Esophagus squamous epithelium (tissue), 5 donors: Measurements from ENCODE around the gene TTC24. TPM values are rescaled to one million over a fixed set of nuclear protein-coding genes. Genes with fewer than 3 reads are reported as not detected.

ENCODE experiments used
- DNase-seq: peaks from one replicate; lab custom pipeline; 2025; lab: John Stamatoyannopoulos, UW
- H3K27ac ChIP-seq, 4 donors: fragments of 200-600 bp; sonication (generic); one replicate each; pipeline ENCODE4 v1.5.1; 2016 to 2019; ENCODE audit warnings: mild to moderate bottlenecking in 1 of 4
- H3K27me3 ChIP-seq, 4 donors: fragments of 200-600 bp; sonication (generic); 1 replicate in 3 of 4; 2 replicates in 1 of 4; pipeline versions ENCODE4 v1.5.1 to v1.6.0; 2017 to 2021; ENCODE audit warnings: antibody characterized with exemption in 1 of 4
- H3K36me3 ChIP-seq, 3 donors: fragments of 200-600 bp; sonication (generic); one replicate each; pipeline ENCODE4 v1.5.1; 2016 to 2019
- H3K4me1 ChIP-seq, 3 donors: fragments of 200-600 bp; sonication (generic); one replicate each; pipeline ENCODE4 v1.5.1; 2017 to 2019
- H3K4me3 ChIP-seq, 4 donors: fragments of 200-600 bp; sonication (generic); 1 replicate in 3 of 4; 2 replicates in 1 of 4; pipeline ENCODE4 v1.5.1; 2016 to 2019; ENCODE audit warnings: mild to moderate bottlenecking in 2 of 4, moderate library complexity in 1 of 4
- H3K9me3 ChIP-seq, 3 donors: fragments of 200-600 bp; sonication (generic); one replicate each; pipeline ENCODE4 v1.5.1; 2016 to 2019
- POLR2A ChIP-seq, 4 donors: fragments of 450-650 bp; IDR thresholded peaks; one replicate each; pipeline ENCODE4 v1.6.1; 2017; ENCODE audit warnings: antibody characterized with exemption in 4 of 4, mild to moderate bottlenecking in 4 of 4, moderate library complexity in 3 of 4
- WGBS, 2 donors: methylation state at CpG; one replicate each; pipeline ENCODE4 v1.1.5; 2018; 5-methylcytosine and 5-hydroxymethylcytosine counted together
- intact Hi-C: fragments of 100-400 bp; cut with DNase I; formaldehyde crosslinking; loops from one replicate; pipeline ENCODE4 v1.15.0; 2022
- total RNA-seq, 4 donors: library from RNA; depleted of rRNA; stranded (reverse); fragments of >200 nt; gene quantifications; one replicate each; pipeline ENCODE4 v1.1.0, GENCODE V29; 2016
- TF ChIP-seq, protein P1 (sequence below), 6 experiments: fragments of 450-650 bp in 4 of 6; fragments of 200-600 bp in 2 of 6; sonication (generic) in 2 of 6; IDR thresholded peaks; one replicate each; pipeline ENCODE4 v1.5.1; 2016 to 2019; ENCODE audit warnings: antibody characterized with exemption in 6 of 6, mild to moderate bottlenecking in 4 of 6, moderate library complexity in 4 of 6
- donor health status: DM: yes; HTN: yes; CAD: no.

TTC24 gene
- total RNA-seq, 4 donors from 2014 or later: not detected

DNA sequence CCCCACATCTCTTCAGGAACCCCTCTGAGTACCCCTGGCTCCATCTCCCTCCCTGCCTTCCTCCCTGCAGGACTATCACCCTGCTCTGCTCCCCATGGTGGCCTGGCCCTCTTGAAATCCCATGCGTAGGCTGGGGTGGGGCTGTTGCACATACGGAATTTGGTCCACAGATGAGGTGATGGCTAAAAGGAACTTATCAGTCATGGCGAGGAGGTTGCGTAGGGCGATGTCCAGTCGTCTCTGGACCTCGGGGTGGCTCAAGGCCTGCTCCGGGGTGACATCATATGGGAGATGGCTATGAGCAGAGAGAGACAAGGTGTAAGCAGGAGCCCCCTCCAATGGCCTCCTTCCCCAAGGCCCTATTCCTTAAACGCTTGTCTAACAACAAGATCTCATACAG lies 42.5 kb upstream of the TTC24 start:
- DNase-seq: no peak
- intact Hi-C loops: no loop called here
- 89 to 90% methylated on average over 8 of the region's 9 CpGs for WGBS, 2 donors
- Histone ChIP-seq H3K9me3 (no peaks in the 10 kb centered on the region), H3K4me1 (no peaks in the 10 kb centered on the region), H3K36me3 (peaks cover 0 to 27% (median 0%) of the 10 kb centered on the region in 3 donors), H3K27me3 (no peaks in the 10 kb centered on the region), H3K4me3 (no peak overlapping the region), H3K27ac (no peak overlapping the region)
- TF ChIP-seq, protein P1, sequence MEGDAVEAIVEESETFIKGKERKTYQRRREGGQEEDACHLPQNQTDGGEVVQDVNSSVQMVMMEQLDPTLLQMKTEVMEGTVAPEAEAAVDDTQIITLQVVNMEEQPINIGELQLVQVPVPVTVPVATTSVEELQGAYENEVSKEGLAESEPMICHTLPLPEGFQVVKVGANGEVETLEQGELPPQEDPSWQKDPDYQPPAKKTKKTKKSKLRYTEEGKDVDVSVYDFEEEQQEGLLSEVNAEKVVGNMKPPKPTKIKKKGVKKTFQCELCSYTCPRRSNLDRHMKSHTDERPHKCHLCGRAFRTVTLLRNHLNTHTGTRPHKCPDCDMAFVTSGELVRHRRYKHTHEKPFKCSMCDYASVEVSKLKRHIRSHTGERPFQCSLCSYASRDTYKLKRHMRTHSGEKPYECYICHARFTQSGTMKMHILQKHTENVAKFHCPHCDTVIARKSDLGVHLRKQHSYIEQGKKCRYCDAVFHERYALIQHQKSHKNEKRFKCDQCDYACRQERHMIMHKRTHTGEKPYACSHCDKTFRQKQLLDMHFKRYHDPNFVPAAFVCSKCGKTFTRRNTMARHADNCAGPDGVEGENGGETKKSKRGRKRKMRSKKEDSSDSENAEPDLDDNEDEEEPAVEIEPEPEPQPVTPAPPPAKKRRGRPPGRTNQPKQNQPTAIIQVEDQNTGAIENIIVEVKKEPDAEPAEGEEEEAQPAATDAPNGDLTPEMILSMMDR (IDR thresholded peaks at IDR 0.05): no peak
- no peak for TF ChIP-seq POLR2A (IDR thresholded peaks at IDR 0.05)

GRCh38 chr1:156538711-156539440 lies 40.6 kb upstream of the TTC24 start:
- 87% methylated on average over 9 of the region's 10 CpGs for WGBS, 2 donors
- Histone ChIP-seq H3K27me3 (no peaks in the 10 kb centered on the region), H3K27ac (no peak overlapping the region), H3K4me3 (no peak overlapping the region), H3K36me3 (peaks cover 0 to 27% (median 0%) of the 10 kb centered on the region in 3 donors), H3K9me3 (no peaks in the 10 kb centered on the region), H3K4me1 (no peaks in the 10 kb centered on the region)
- TF ChIP-seq, protein P1 (IDR thresholded peaks at IDR 0.05): no peak
- no peak for TF ChIP-seq POLR2A (IDR thresholded peaks at IDR 0.05)
- DNase-seq: no peak
- intact Hi-C loops: no loop called here

DNA sequence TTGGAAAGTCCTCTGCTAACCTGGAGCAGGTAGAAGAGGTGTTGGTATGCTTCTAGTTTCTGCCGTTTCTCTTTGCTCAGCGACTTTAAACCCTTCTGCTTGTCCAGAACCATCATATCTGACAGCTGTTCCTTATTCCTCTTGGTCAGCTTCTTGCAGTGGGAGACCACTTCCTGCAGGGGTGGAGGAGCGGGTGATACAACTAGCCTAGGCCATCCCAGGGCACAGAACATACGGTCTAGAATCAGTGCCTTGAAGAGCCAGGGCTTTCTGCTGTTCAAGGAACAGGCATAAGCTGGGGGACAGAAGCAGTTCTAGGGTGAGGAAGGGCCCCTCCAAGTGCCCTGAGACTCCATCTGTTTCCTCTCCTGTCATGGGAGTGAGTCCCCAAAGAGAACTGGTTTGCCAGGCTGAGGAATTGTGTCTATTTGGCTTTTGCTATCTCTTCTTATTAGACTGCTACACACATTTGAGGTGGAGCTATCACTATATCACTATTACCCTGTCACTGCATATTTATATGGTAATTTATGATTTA lies 39.6 kb upstream of the TTC24 start:
- no peaks in the 10 kb centered on the region for H3K4me1 ChIP-seq
- no peak overlapping the region for H3K4me3 ChIP-seq
- TF ChIP-seq, protein P1 (IDR thresholded peaks at IDR 0.05): no peak
- TF ChIP-seq POLR2A (IDR thresholded peaks at IDR 0.05): no peak
- no peak for DNase-seq
- no peaks in the 10 kb centered on the region for H3K9me3 ChIP-seq
- intact Hi-C loops: no loop called here
- peaks cover 0 to 19% (median 0%) of the 10 kb centered on the region in 3 donors for H3K36me3 ChIP-seq
- WGBS, 2 donors: 86 to 95% methylated on average over 3 to 4 of the region's 4 CpGs
- no peaks in the 10 kb centered on the region for H3K27me3 ChIP-seq
- H3K27ac ChIP-seq: no peak overlapping the region

- DNase-seq: no peak
These were observed 38.6 kb upstream of the TTC24 start for GRCh38 chr1:156540955-156541354.

DNA sequence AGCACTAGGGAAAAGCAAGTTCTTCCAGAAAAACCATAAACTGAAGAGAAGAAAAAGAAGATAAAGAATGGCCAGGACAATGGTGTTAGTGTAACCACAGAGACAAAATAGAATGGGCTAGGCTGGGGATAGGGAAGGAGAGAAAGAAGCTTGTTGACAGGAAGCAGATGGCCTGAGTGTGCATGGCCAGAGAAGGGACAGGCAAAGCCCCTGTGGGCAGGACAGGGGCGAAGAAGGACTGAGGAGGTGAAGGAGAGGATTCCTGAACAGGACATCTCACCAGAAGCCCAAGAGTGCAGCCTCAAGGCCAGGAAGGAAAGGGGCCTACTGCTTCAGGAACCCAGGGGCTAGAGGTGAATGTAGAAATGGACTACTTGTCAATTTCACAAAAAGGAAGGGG lies 36.5 kb upstream of the TTC24 start:
- WGBS, 2 donors: 77 to 92% methylated on average over 1 of the region's 1 CpG
- Histone ChIP-seq H3K9me3 (no peaks in the 10 kb centered on the region), H3K36me3 (peaks cover 0 to 6% (median 0%) of the 10 kb centered on the region in 3 donors), H3K27me3 (no peaks in the 10 kb centered on the region), H3K4me3 (no peak overlapping the region), H3K4me1 (no peaks in the 10 kb centered on the region), H3K27ac (no peak overlapping the region)
- no peak for DNase-seq
- TF ChIP-seq POLR2A (IDR thresholded peaks at IDR 0.05): no peak
- TF ChIP-seq, protein P1 (IDR thresholded peaks at IDR 0.05): no peak
- intact Hi-C loops: no loop called here

More at GRCh38 chr1:156540955-156541354, 38.6 kb upstream of the TTC24 start:
- WGBS, 2 donors: 80 to 86% methylated on average over 1 to 2 of the region's 2 CpGs
- H3K4me3 ChIP-seq: no peak overlapping the region
- TF ChIP-seq, protein P1 (IDR thresholded peaks at IDR 0.05): no peak
- no peak for TF ChIP-seq POLR2A (IDR thresholded peaks at IDR 0.05)
- H3K27me3 ChIP-seq: no peaks in the 10 kb centered on the region
- no peaks in the 10 kb centered on the region for H3K9me3 ChIP-seq
- H3K36me3 ChIP-seq: peaks cover 0 to 17% (median 0%) of the 10 kb centered on the region in 3 donors
- no peak overlapping the region for H3K27ac ChIP-seq
- H3K4me1 ChIP-seq: no peaks in the 10 kb centered on the region
- intact Hi-C loops: no loop called here
